ENCODE measurements around the gene BCO1.

The BCO1 gene

GRCh38 chr16:81275795-81276194 lies 37.3 kb downstream of the BCO1 start:
- DNase-seq (ENCODE audit: low read depth) = no peak

- no peak for DNase-seq (ENCODE audit: low read depth)
Measured at GRCh38 chr16:81276323-81276722, 37.8 kb downstream of the BCO1 start.

- no peak for DNase-seq (ENCODE audit: low read depth)
Measured at GRCh38 chr16:81277541-81278080, 39.1 kb downstream of the BCO1 start.

- no peak for DNase-seq (ENCODE audit: low read depth)
Measured at GRCh38 chr16:81278526-81278925, 40.0 kb downstream of the BCO1 start.

- DNase-seq (ENCODE audit: low read depth) = no peak
Measured at GRCh38 chr16:81279392-81279791, 40.9 kb downstream of the BCO1 start.

- DNase-seq (ENCODE audit: low read depth) = no peak
Measured at GRCh38 chr16:81280393-81280792, 41.9 kb downstream of the BCO1 start.

GRCh38 chr16:81283044-81283443 lies 44.6 kb downstream of the BCO1 start:
- DNase-seq (ENCODE audit: low read depth) = no peak

- no peak for DNase-seq (ENCODE audit: low read depth)
Measured at GRCh38 chr16:81284995-81285600, 46.6 kb downstream of the BCO1 start.

GRCh38 chr16:81286190-81286589 lies 47.7 kb downstream of the BCO1 start:
- DNase-seq (ENCODE audit: low read depth) = no peak

- no peak for DNase-seq (ENCODE audit: low read depth)
Measured at GRCh38 chr16:81291117-81291516, 52.6 kb downstream of the BCO1 start.

GRCh38 chr16:81292936-81293335 lies 54.4 kb downstream of the BCO1 start:
- no peak for DNase-seq (ENCODE audit: low read depth)

GRCh38 chr16:81293909-81294802 lies 55.7 kb downstream of the BCO1 start:
- DNase-seq (ENCODE audit: low read depth) = no peak

- no peak for DNase-seq (ENCODE audit: low read depth)
Measured at GRCh38 chr16:81296631-81297030, 58.1 kb downstream of the BCO1 start.

- no peak for DNase-seq (ENCODE audit: low read depth)
Measured at GRCh38 chr16:81307770-81308169, 69.3 kb downstream of the BCO1 start.

GRCh38 chr16:81310045-81310644 lies 71.7 kb downstream of the BCO1 start:
- no peak for DNase-seq (ENCODE audit: low read depth)

- no peak for DNase-seq (ENCODE audit: low read depth)
Measured at GRCh38 chr16:81311762-81312161, 73.3 kb downstream of the BCO1 start.

- DNase-seq (ENCODE audit: low read depth) = no peak
Measured at GRCh38 chr16:81313701-81314602, 75.5 kb downstream of the BCO1 start.

- peak; percentile 88 for DNase-seq (ENCODE audit: low read depth)
Measured at GRCh38 chr16:81314603-81315270, 76.2 kb downstream of the BCO1 start, which contains the start of gene GAN. Gene GAN (plus strand): TSS chr16:81314962. CDS start chr16:81315114, 152 bp downstream.

GRCh38 chr16:81315271-81316175 lies 77.0 kb downstream of the BCO1 start:
- DNase-seq (ENCODE audit: low read depth) = no peak

GRCh38 chr16:81316176-81316496 lies 77.6 kb downstream of the BCO1 start:
- DNase-seq (ENCODE audit: low read depth) = no peak
